Measurements from ENCODE around the gene DYNLT1. TPM values are rescaled to one million over a fixed set of nuclear protein-coding genes. Genes with fewer than 3 reads are reported as not detected.

Gene DYNLT1
- total and polyA plus RNA-seq, 9 of the 15 experiments (the other 6 are each of a cell fraction or from before 2014, with no cell fraction given), result 42.2 to 583 (median 127) TPM

DNA sequence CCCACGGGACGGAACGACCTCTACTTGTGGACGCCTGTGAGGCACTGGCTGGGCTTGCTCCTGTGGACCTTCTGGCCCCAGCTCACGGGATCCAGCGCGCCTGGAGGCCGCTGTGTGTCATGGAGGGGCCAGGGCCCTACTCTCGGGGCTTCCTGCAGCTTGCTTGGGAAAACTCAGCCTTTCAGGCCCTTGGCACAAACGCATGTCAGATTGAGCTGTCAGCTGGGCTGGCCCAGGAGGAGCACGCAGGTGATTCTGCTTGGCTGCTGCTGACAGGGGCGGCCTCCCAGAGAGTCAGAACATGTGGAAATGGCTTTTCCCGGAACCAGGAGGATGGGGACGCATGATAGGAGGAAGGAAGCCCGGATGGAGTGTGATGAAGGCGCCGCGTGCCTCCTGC lies 44.9 kb downstream of the DYNLT1 start:
- in situ Hi-C loops (cut with MboI), result no loop called here
- WGBS (ENCODE audit: insufficient coverage, low coverage, missing lambda C conversion rate), result 92% methylated on average over 18 of the region's 18 CpGs
- no TSS peak for BruUV-seq (replicated peaks)
- no peaks in the 10 kb centered on the region for H3K9me3 ChIP-seq (replicated peaks; ENCODE audit: control insufficient read depth, insufficient read depth, low read depth, low read length)
- H3K4me3 ChIP-seq, result no peak overlapping the region
- peak overlapping the region in 1 of 2 experiments; percentile 50; a peak in 1 of 4 replicates for H3K9ac ChIP-seq (ENCODE audit: insufficient read depth in 1 of 2, low read depth in 2 of 2, low read length in 2 of 2)
- ChIA-PET CTCF (ENCODE audit: low intra/inter-chr PET ratio) (no interaction called here), POLR2A (no interaction called here)
- H3K9me1 ChIP-seq (ENCODE audit: control insufficient read depth, insufficient read depth, low read length), result no peaks in the 10 kb centered on the region
- intact Hi-C loops (cut with micrococcal nuclease), result no loop called here
- H4K20me1 ChIP-seq (replicated peaks; ENCODE audit: control insufficient read depth, insufficient read depth, low read length), result no peaks in the 10 kb centered on the region
- H3K27me3 ChIP-seq (ENCODE audit: control insufficient read depth in 2 of 2, insufficient read depth in 2 of 2, low read length in 2 of 2), result no peaks in the 10 kb centered on the region
- peaks cover 0 to 4% of the 10 kb centered on the region in 2 experiments; a peak in 1 of 5 replicates for H3K4me1 ChIP-seq (replicated peaks in 1 of 2; ENCODE audit: control insufficient read depth in 2 of 2, insufficient read depth in 2 of 2, low read length in 2 of 2)
- H3K79me2 ChIP-seq (ENCODE audit: control insufficient read depth, insufficient read depth, low read length), result peaks cover 4% of the 10 kb centered on the region; the same call in 1 of the 3 replicates
- H3K4me2 ChIP-seq (ENCODE audit: insufficient read depth, low read length), result no peak overlapping the region
- no peak for ATAC-seq
- DNase-seq (ENCODE audit: extremely low read depth in 1 of 4, low spot score in 3 of 4), result no peak
- FAIRE-seq, result no peak
- no peak overlapping the region for H3K27ac ChIP-seq (ENCODE audit: extremely low read depth, low read depth, low read length)
- H3K36me3 ChIP-seq (ENCODE audit: control insufficient read depth, insufficient read depth, low read length), result peaks cover 85% of the 10 kb centered on the region
- H2AFZ ChIP-seq (ENCODE audit: low read depth, low read length), result no peak overlapping the region
- TF ChIP-seq HDGF (IDR thresholded peaks at IDR 0.05) (no peak), NFIC (IDR thresholded peaks at IDR 0.05) (no peak), ARID1B (IDR thresholded peaks at IDR 0.05) (no peak), RAD21 (CRISPR knock-in tag; conservative IDR thresholded peaks at IDR 0.05 in 1 of 2, IDR thresholded peaks at IDR 0.05 in 1 of 2) (no peak), ZNF140 (CRISPR knock-in tag; IDR thresholded peaks at IDR 0.05) (no peak), CBX8 (IDR thresholded peaks at IDR 0.05; ENCODE audit: borderline replicate concordance, extremely low read depth, low read depth, low read length, poor library complexity, severe bottlenecking) (no peak), ZFX (CRISPR knock-in tag; IDR thresholded peaks at IDR 0.05) (no peak), POLR2AphosphoS2 (IDR thresholded peaks at IDR 0.05; ENCODE audit: low read length) (no peak), SMAD4 (CRISPR knock-in tag; conservative IDR thresholded peaks at IDR 0.05) (no peak), ZNF316 (IDR thresholded peaks at IDR 0.05) (no peak), ZNF551 (CRISPR knock-in tag; IDR thresholded peaks at IDR 0.05) (no peak)
- TF ChIP-seq, protein P1, sequence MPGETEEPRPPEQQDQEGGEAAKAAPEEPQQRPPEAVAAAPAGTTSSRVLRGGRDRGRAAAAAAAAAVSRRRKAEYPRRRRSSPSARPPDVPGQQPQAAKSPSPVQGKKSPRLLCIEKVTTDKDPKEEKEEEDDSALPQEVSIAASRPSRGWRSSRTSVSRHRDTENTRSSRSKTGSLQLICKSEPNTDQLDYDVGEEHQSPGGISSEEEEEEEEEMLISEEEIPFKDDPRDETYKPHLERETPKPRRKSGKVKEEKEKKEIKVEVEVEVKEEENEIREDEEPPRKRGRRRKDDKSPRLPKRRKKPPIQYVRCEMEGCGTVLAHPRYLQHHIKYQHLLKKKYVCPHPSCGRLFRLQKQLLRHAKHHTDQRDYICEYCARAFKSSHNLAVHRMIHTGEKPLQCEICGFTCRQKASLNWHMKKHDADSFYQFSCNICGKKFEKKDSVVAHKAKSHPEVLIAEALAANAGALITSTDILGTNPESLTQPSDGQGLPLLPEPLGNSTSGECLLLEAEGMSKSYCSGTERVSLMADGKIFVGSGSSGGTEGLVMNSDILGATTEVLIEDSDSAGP (CRISPR knock-in tag; IDR thresholded peaks at IDR 0.05), result no peak
- TF ChIP-seq, protein P2, sequence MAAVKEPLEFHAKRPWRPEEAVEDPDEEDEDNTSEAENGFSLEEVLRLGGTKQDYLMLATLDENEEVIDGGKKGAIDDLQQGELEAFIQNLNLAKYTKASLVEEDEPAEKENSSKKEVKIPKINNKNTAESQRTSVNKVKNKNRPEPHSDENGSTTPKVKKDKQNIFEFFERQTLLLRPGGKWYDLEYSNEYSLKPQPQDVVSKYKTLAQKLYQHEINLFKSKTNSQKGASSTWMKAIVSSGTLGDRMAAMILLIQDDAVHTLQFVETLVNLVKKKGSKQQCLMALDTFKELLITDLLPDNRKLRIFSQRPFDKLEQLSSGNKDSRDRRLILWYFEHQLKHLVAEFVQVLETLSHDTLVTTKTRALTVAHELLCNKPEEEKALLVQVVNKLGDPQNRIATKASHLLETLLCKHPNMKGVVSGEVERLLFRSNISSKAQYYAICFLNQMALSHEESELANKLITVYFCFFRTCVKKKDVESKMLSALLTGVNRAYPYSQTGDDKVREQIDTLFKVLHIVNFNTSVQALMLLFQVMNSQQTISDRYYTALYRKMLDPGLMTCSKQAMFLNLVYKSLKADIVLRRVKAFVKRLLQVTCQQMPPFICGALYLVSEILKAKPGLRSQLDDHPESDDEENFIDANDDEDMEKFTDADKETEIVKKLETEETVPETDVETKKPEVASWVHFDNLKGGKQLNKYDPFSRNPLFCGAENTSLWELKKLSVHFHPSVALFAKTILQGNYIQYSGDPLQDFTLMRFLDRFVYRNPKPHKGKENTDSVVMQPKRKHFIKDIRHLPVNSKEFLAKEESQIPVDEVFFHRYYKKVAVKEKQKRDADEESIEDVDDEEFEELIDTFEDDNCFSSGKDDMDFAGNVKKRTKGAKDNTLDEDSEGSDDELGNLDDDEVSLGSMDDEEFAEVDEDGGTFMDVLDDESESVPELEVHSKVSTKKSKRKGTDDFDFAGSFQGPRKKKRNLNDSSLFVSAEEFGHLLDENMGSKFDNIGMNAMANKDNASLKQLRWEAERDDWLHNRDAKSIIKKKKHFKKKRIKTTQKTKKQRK (IDR thresholded peaks at IDR 0.05; ENCODE audit: borderline replicate concordance, low read depth, low read length), result no peak
- TF ChIP-seq, protein P3, sequence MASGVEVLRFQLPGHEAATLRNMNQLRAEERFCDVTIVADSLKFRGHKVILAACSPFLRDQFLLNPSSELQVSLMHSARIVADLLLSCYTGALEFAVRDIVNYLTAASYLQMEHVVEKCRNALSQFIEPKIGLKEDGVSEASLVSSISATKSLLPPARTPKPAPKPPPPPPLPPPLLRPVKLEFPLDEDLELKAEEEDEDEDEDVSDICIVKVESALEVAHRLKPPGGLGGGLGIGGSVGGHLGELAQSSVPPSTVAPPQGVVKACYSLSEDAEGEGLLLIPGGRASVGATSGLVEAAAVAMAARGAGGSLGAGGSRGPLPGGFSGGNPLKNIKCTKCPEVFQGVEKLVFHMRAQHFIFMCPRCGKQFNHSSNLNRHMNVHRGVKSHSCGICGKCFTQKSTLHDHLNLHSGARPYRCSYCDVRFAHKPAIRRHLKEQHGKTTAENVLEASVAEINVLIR (CRISPR knock-in tag; IDR thresholded peaks at IDR 0.05), result no peak
